CD14-positive monocyte (primary cell): ENCODE results near the gene SAMSN1. TPM values are rescaled to one million over a fixed set of nuclear protein-coding genes. Genes with fewer than 3 reads are reported as not detected.

Experiments
- DNase-seq, 3 donors: peaks; one replicate each; pipeline ENCODE4 v3.0.0-alpha.2; 2011 to 2022
- H2AFZ ChIP-seq: 2 replicates; pipeline ENCODE4 v1.6.0; 2012; ENCODE audit warnings: mild to moderate bottlenecking, low read depth, low read length, inconsistent platforms; ENCODE audit not compliant: insufficient read depth, poor library complexity, severe bottlenecking
- H3K27ac ChIP-seq, 2 donors: 1 replicate in 1 of 2; 2 replicates in 1 of 2; pipeline ENCODE4 v1.5.1; 2012 to 2013; ENCODE audit warnings: low read length in 2 of 2, control low read depth in 1 of 2, inconsistent platforms in 1 of 2, low read depth in 1 of 2, mild to moderate bottlenecking in 1 of 2
- H3K27me3 ChIP-seq, 2 donors: one replicate each; pipeline versions ENCODE4 v1.6.0 to v1.6.1; 2011 to 2013; ENCODE audit warnings: low read length in 2 of 2; ENCODE audit not compliant: control insufficient read depth in 2 of 2, insufficient read depth in 2 of 2
- H3K36me3 ChIP-seq, 2 donors: replicated peaks in 1 of 2; 1 replicate in 1 of 2; 2 replicates in 1 of 2; pipeline versions ENCODE4 v1.5.1 to v1.6.1; 2012 to 2013; ENCODE audit warnings: low read length in 2 of 2, control low read depth in 1 of 2, inconsistent platforms in 1 of 2, mild to moderate bottlenecking in 1 of 2; ENCODE audit not compliant: insufficient read depth in 2 of 2, control insufficient read depth in 1 of 2
- H3K4me1 ChIP-seq, 2 donors: 1 replicate in 1 of 2; 2 replicates in 1 of 2; pipeline versions ENCODE4 v1.5.1 to v1.6.1; 2012 to 2013; ENCODE audit warnings: low read length in 2 of 2, control low read depth in 1 of 2, inconsistent platforms in 1 of 2, mild to moderate bottlenecking in 1 of 2, moderate library complexity in 1 of 2; ENCODE audit not compliant: insufficient read depth in 2 of 2, control insufficient read depth in 1 of 2
- H3K4me2 ChIP-seq: replicated peaks from 2 replicates; pipeline ENCODE3; 2012; ENCODE audit warnings: low read length, moderate library complexity, mild to moderate bottlenecking; ENCODE audit not compliant: poor library complexity, severe bottlenecking; ENCODE audit errors: extremely low read depth
- H3K4me3 ChIP-seq, 3 experiments: fragments of 200-600 bp in 1 of 3; sonication (generic) in 1 of 3; replicated peaks in 1 of 3; 1 replicate in 2 of 3; 2 replicates in 1 of 3; pipeline ENCODE4 v1.5.1; 2011 to 2013; ENCODE audit warnings: low read length in 3 of 3, mild to moderate bottlenecking in 3 of 3, control low read depth in 2 of 3, low read depth in 2 of 3, inconsistent platforms in 1 of 3, moderate library complexity in 1 of 3
- H3K79me2 ChIP-seq: 2 replicates; pipeline ENCODE4 v1.6.0; 2012; ENCODE audit warnings: mild to moderate bottlenecking, control low read depth, inconsistent platforms, low read length, moderate library complexity; ENCODE audit not compliant: insufficient read depth
- H3K9ac ChIP-seq: 2 replicates; pipeline ENCODE4 v1.6.0; 2017; ENCODE audit warnings: low read length, mild to moderate bottlenecking; ENCODE audit not compliant: insufficient read depth, poor library complexity, severe bottlenecking
- H3K9me3 ChIP-seq, 2 donors: replicated peaks in 1 of 2; 1 replicate in 1 of 2; 2 replicates in 1 of 2; pipeline versions ENCODE4 v1.5.1 to v1.6.1; 2012 to 2013; ENCODE audit warnings: low read length in 2 of 2, control low read depth in 1 of 2; ENCODE audit not compliant: control insufficient read depth in 1 of 2, insufficient read depth in 1 of 2
- H4K20me1 ChIP-seq: 2 replicates; pipeline ENCODE4 v1.6.0; 2012; ENCODE audit warnings: mild to moderate bottlenecking, low read length, control low read depth, moderate library complexity; ENCODE audit not compliant: insufficient read depth
- H3K27ac Mint-ChIP-seq, 7 donors: one replicate each; pipeline ENCODE4 v1.8.0; 2020; ENCODE audit warnings: mild to moderate bottlenecking in 7 of 7, mixed read lengths in 7 of 7, moderate library complexity in 6 of 7, inconsistent platforms in 2 of 7
- H3K27me3 Mint-ChIP-seq, 3 donors: one replicate each; pipeline ENCODE4 v1.8.0; 2021 to 2022; ENCODE audit warnings: low read depth in 3 of 3, mild to moderate bottlenecking in 3 of 3, mixed read lengths in 3 of 3, moderate library complexity in 3 of 3, inconsistent platforms in 1 of 3
- H3K36me3 Mint-ChIP-seq, 2 donors: one replicate each; pipeline ENCODE4 v1.8.0; 2020; ENCODE audit warnings: mixed read lengths in 2 of 2, inconsistent platforms in 1 of 2, mild to moderate bottlenecking in 1 of 2
- H3K4me1 Mint-ChIP-seq: one replicate; pipeline ENCODE4 v1.8.0; 2020; ENCODE audit warnings: mild to moderate bottlenecking, mixed read lengths
- H3K4me3 Mint-ChIP-seq, 2 donors: one replicate each; pipeline ENCODE4 v1.8.0; 2020; ENCODE audit warnings: mild to moderate bottlenecking in 2 of 2, mixed read lengths in 2 of 2, moderate library complexity in 1 of 2
- H3K9me3 Mint-ChIP-seq, 7 donors: one replicate each; pipeline ENCODE4 v1.8.0; 2020 to 2022; ENCODE audit warnings: mixed read lengths in 7 of 7, mild to moderate bottlenecking in 6 of 7, moderate library complexity in 6 of 7, inconsistent platforms in 2 of 7
- WGBS: methylation state at CpG from one replicate; pipeline ENCODE4 v1.1.5; 2013; ENCODE audit warnings: missing lambda C conversion rate; ENCODE audit not compliant: insufficient coverage; 5-methylcytosine and 5-hydroxymethylcytosine counted together
- intact Hi-C, 2 donors: fragments of 100-400 bp; cut with micrococcal nuclease; formaldehyde crosslinking; loops; one replicate each; pipeline versions ENCODE4 v1.15.0 to v1.15.1; 2023
- polyA plus RNA-seq, 3 donors: library from polyadenylated mRNA; depleted of rRNA in 1 of 3; unstranded in 2 of 3; stranded (reverse) in 1 of 3; fragments of 300-500 nt in 2 of 3; fragments of >200 nt in 1 of 3; fragmentation: Illumina TruSeq in 2 of 3; gene quantifications; 1 replicate in 2 of 3; 2 replicates in 1 of 3; pipeline ENCODE4 v1.2.3, GENCODE V29; 2012 to 2021
- TF ChIP-seq, protein P1 (sequence below): fragments of 200-600 bp; IDR thresholded peaks from one replicate; pipeline ENCODE4 v1.8.0; 2022; ENCODE audit warnings: antibody characterized with exemption, mild to moderate bottlenecking

The SAMSN1 gene
- polyA plus RNA-seq, 3 donors, result 20.9 to 38.6 (median 31.0) TPM

- Mint-ChIP-seq H3K4me3 (peak overlapping the region; percentile 86 to 96), H3K4me1 (peaks cover 74% of the 10 kb centered on the region), H3K36me3 (peaks cover 16 to 27% of the 10 kb centered on the region in 2 donors), H3K27ac (peak overlapping the region; percentile 92 to 98 (median 96)), H3K27me3 (peaks cover 0 to 1% (median 0%) of the 10 kb centered on the region in 3 donors), H3K9me3 (no peaks in the 10 kb centered on the region)
- H3K4me2 ChIP-seq, result peak overlapping the region; percentile 67
- H3K36me3 ChIP-seq, result peaks cover 1 to 4% of the 10 kb centered on the region in 2 donors
- intact Hi-C loops, result loop anchor here in 1 of 2 donors (5.0 to 10.0 kb wide), 3 partner anchors 72 to 342 kb away; no protein-coding TSS in a partner anchor
- H3K9ac ChIP-seq, result peak overlapping the region; percentile 30
- peak overlapping the region; percentile 8 to 65 (median 64) for H3K4me3 ChIP-seq
- H3K79me2 ChIP-seq, result peaks cover 96% of the 10 kb centered on the region
- no peak overlapping the region for H2AFZ ChIP-seq
- TF ChIP-seq, protein P1, sequence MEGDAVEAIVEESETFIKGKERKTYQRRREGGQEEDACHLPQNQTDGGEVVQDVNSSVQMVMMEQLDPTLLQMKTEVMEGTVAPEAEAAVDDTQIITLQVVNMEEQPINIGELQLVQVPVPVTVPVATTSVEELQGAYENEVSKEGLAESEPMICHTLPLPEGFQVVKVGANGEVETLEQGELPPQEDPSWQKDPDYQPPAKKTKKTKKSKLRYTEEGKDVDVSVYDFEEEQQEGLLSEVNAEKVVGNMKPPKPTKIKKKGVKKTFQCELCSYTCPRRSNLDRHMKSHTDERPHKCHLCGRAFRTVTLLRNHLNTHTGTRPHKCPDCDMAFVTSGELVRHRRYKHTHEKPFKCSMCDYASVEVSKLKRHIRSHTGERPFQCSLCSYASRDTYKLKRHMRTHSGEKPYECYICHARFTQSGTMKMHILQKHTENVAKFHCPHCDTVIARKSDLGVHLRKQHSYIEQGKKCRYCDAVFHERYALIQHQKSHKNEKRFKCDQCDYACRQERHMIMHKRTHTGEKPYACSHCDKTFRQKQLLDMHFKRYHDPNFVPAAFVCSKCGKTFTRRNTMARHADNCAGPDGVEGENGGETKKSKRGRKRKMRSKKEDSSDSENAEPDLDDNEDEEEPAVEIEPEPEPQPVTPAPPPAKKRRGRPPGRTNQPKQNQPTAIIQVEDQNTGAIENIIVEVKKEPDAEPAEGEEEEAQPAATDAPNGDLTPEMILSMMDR, result no peak
- WGBS, result 0% methylated on average over 3 of the region's 5 CpGs
- peak overlapping the region; percentile 65 to 89 for H3K27ac ChIP-seq
- no peaks in the 10 kb centered on the region for H3K27me3 ChIP-seq
- peaks cover 67 to 96% of the 10 kb centered on the region in 2 donors for H3K4me1 ChIP-seq
- peak; percentile 63 to 86 (median 83) for DNase-seq
- H3K9me3 ChIP-seq, result no peaks in the 10 kb centered on the region
- no peaks in the 10 kb centered on the region for H4K20me1 ChIP-seq
These were observed 22.9 kb downstream of the SAMSN1 start for GRCh38 chr21:14523234-14523633.

DNA sequence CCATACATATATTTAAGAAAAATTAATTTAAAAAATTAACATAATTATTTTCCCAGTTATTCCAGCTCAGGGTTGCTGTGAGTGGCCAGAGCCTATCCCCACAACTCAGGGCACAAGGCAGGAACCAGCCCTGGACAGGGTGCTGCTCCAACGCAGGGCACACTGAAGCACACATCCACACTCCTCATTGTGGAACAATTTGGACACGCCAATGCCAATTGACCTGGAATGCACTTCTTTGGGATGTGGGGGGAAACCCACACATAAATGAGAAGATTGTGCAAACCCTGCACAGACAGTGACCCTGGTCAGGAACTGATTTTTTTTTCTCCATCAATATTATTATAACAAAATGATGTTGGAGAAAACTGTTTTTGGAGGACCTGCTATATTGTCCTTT is 23.4 kb downstream of the SAMSN1 start:
- WGBS, result 0% methylated on average over 1 of the region's 2 CpGs
- intact Hi-C loops, result loop anchor here in 1 of 2 donors (5.0 to 10.0 kb wide), 3 partner anchors 72 to 342 kb away; no protein-coding TSS in a partner anchor
- Mint-ChIP-seq H3K4me1 (peaks cover 76% of the 10 kb centered on the region), H3K27me3 (peaks cover 0 to 1% (median 0%) of the 10 kb centered on the region in 3 donors), H3K27ac (peak overlapping the region; percentile 92 to 98 (median 96)), H3K36me3 (peaks cover 21 to 32% of the 10 kb centered on the region in 2 donors), H3K4me3 (peak overlapping the region; percentile 86 to 96), H3K9me3 (no peaks in the 10 kb centered on the region)
- Histone ChIP-seq H3K4me1 (peaks cover 64 to 91% of the 10 kb centered on the region in 2 donors), H3K4me3 (peak overlapping the region; percentile 8 to 65 (median 64)), H4K20me1 (no peaks in the 10 kb centered on the region), H3K9ac (peak overlapping the region; percentile 30), H3K79me2 (peaks cover 100% of the 10 kb centered on the region), H3K9me3 (no peaks in the 10 kb centered on the region), H3K27ac (peak overlapping the region; percentile 65 to 89), H3K27me3 (no peaks in the 10 kb centered on the region), H2AFZ (no peak overlapping the region), H3K36me3 (peaks cover 3 to 9% of the 10 kb centered on the region in 2 donors), H3K4me2 (peak overlapping the region; percentile 67)
- DNase-seq, result peak in 1 of 3 donors; percentile 33
- TF ChIP-seq, protein P1, result no peak
